ENCODE measurements around the gene PROCR. TPM values are rescaled to one million over a fixed set of nuclear protein-coding genes. Genes with fewer than 3 reads are reported as not detected.
"Not testable (repeated sequence)": the region's sequence is repeated elsewhere in the genome, so short reads cannot be mapped to it uniquely, and the experiment has no call there.

PROCR gene
- total RNA-seq, 1 experiment from 2014 or later: 45.2 TPM

DNA sequence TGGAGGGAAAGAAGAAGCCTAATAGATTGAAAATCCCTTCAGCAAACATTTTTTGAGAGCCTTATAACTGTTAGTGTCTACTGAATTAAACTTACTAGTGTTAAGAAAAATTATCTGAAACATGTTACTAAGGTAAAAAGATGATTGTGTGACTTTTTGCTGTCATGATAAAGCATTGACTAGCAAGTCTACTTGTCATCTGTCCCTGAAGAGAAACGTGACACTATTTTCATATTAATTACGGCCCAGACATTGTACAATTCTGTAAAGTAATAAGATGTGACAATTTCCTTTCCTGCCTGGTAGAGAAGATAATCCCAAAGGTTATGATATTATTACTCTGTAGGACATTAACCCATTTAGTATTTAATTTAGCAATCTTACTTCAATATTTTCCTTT, 15.9 kb upstream of the PROCR start:
- in situ Hi-C loops (cut with HindIII; ENCODE audit: low pct_unique_long_range_greater_than_20kb, low sequenced_read_pairs): no loop called here
- DNase-seq (ENCODE audit: low read depth, low spot score): no peak

DNA sequence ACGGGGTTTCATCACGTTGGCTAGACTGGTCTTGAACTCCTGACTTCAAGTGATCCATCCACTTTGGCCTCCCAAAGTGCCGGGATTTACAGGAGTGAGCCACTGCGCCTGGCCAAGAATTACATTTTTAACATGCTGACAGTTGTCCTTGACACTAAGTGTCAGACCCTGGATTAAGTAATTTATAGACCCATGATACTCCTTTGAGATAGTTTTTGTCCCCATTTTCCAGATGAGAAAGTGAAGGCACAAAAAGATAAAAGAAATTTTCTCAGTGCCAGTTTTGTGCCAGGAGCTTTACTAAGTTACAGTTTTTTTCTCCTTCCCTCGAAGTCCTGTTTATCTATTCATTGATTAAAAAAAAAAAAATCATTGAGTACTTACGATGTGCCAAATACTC, 14.9 kb upstream of the PROCR start:
- DNase-seq (ENCODE audit: low read depth, low spot score): no peak
- in situ Hi-C loops (cut with HindIII; ENCODE audit: low pct_unique_long_range_greater_than_20kb, low sequenced_read_pairs): no loop called here

DNA sequence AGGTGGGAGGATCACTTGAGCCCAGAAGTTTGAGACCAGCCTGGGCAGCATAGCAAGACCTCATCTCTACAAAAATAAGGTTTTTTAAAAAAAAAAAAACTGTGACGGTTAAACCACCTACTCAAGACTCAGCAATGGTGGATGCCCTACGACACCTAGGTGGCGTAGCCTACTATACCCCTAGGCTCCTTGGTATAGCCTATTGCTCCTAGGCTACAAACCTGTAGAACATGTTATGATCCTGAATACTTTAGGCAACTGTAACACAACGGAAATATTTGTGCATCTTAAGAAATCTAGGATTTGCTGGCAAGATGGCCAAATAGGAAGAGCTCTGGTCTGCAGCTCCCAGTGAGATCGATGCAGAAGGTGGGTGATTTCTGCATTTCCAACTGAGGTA, 11.5 kb upstream of the PROCR start:
- DNase-seq (ENCODE audit: low read depth, low spot score); in situ Hi-C loops (cut with HindIII; ENCODE audit: low pct_unique_long_range_greater_than_20kb, low sequenced_read_pairs): not testable (repeated sequence)

DNA sequence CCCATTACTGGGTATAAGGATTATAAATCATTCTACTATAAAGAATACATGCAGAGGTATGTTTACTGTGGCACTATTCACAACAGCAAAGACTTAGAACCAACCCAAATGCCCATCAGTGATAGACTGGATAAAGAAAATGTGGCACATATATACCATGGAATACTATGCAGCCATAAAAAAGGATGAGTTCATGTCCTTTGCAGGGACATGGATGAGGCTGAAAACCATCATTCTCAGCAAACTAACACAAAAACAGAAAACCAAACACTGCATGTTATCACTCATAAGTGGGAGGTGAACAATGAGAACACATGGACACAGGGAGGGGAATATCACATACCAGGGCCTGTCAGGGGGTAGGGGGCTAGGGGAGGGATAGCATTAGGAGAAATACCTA, 7.3 kb upstream of the PROCR start:
- DNase-seq (ENCODE audit: low read depth, low spot score); in situ Hi-C loops (cut with HindIII; ENCODE audit: low pct_unique_long_range_greater_than_20kb, low sequenced_read_pairs): not testable (repeated sequence)

DNA sequence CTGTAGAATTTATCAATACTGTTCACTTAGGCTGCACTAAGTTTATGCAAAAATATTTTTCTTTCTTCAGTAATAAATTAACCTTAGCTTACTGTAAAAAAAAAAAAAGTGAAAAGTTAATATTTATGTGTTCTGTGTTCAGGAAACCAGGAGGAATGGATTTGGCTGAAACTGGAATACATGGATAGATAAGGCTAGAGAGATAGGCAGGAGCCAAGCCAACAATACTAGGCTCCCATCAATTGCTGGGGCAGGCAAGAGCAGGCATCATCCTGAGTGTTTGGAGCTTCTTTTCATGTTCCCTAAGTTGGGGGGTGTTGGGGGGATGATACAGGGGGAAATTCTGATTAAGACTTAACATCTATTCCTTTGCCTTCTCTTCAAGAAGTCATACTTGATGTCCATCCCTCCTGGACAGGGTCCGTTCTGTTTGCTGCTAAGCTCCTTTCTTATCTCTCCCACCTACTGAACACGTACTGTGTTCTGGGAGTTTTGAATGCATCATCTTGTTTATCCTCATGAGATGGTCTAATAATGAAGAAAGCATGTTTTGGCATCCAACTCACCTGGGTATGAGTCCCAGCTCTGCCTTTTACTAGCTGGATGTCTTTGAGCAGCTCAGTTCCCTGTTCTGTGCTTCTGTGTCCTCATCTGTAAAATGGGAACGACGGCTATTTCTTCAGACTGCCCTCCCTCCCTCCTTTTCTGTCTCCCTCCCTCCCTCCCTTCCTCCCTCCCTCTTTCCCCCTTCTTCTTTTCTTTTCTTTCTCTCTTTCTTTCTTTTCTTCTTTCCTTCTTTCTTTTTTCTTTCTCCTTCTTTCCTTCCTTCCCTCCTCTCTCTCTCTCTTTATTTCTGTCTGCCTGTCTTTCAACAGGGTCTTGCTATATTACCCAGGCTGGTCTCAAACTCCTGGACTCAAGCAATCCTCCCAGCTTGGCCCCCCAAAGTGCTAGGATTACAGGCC, 6.4 kb upstream of the PROCR start:
- in situ Hi-C loops (cut with HindIII; ENCODE audit: low pct_unique_long_range_greater_than_20kb, low sequenced_read_pairs): no loop called here
- DNase-seq (ENCODE audit: low read depth, low spot score): no peak

DNA sequence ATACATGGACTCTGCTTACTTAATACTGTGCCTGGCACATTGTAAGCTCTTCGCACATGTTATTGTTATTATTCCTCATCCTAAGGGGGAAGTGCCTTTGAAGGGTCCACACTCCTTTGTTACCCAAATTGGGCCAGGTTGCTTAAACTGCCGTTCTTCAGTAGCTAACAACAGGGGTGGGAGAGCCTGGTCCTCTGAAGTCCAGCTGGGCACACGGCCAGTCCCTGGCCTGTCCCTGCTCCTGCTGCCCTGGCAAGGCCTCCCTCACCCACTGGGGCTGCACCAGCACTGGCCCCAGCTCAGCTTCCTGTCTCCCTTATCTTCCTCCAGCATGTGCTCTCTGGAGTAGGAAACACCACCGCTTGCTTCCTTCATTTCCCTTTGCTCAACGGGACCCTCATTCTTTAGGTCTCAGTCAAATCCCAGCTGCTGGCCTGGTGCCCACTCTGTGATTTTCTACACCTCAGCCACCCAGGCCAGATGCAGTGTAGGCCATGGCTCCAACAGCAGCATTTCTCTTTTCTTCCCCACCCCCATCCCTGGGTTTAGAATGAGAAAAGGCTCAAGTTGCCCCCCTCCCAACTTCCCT, 5.5 kb upstream of the PROCR start:
- in situ Hi-C loops (cut with HindIII; ENCODE audit: low pct_unique_long_range_greater_than_20kb, low sequenced_read_pairs): no loop called here
- DNase-seq (ENCODE audit: low read depth, low spot score): no peak

DNA sequence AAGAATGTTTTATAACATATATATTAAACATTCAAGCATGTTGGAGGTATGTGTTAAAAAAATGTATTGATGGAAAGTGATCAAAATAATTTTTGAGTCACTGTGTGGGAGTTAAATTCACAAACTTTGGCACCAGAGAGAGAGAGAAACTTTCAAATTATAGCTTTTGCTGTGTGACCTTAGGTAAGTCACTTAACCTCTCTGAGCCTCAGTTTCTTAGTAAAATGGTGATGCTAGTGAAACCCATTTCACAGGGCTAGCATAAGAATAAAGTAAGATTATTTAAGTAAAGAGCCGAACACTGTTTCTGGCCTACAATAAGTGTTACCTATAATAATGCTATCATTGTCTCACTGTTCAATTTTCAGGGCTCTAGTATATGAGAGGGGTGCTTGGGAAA, 4.1 kb upstream of the PROCR start:
- in situ Hi-C loops (cut with HindIII; ENCODE audit: low pct_unique_long_range_greater_than_20kb, low sequenced_read_pairs): no loop called here

DNA sequence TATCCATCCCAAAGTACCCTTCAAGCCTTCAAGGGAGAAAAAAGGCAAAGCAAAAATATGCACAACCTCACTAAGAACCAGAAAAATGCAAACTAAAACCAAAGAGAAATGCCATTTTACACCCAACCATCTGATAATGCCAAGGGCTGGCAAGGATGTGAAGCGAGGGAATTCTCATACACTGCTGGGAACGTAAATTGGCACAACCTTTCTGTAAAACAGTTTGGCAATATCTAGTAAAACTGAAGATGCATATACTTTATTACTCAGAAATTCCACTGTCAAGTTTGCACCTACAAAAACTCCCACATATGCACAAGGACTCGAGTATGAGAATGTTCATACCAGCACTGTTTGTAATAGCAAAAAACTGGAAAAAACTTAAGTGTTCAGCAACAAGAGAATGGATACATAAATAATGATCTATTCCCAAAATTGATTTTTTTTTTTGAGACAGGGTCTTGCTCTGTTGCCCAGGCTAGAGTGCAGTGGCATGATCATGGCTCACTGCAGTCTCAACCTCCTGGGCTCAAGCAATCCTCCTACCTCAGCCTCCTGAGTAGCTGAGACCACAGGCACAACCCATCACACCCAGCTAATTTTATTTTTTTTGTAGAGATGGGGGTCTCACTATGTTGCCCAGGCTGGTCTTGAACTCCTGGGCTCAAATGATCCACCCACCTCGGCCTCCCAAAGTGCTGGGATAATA, 3.0 kb upstream of the PROCR start:
- DNase-seq (ENCODE audit: low read depth, low spot score); in situ Hi-C loops (cut with HindIII; ENCODE audit: low pct_unique_long_range_greater_than_20kb, low sequenced_read_pairs): not testable (repeated sequence)

More for the DNA sequence above, 4.1 kb upstream of the PROCR start:
- no peak for DNase-seq (ENCODE audit: low read depth, low spot score)

DNA sequence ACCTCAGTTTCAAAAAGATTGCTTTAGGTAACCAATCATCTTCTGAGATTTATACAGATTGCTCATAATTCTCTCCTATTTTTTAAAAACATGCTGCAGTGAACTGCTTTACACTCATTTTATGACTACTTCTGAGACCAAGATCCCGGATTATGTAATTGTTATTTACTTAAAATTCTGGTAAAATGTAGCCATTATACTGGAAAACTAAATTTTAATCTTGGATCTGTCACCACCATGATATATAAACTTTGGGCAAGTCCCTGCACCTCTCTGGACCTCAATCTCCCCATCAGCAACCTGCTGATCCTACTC, 477 bp upstream of the PROCR start:
- no peak for DNase-seq (ENCODE audit: low read depth, low spot score)
- in situ Hi-C loops (cut with HindIII; ENCODE audit: low pct_unique_long_range_greater_than_20kb, low sequenced_read_pairs): no loop called here

DNA sequence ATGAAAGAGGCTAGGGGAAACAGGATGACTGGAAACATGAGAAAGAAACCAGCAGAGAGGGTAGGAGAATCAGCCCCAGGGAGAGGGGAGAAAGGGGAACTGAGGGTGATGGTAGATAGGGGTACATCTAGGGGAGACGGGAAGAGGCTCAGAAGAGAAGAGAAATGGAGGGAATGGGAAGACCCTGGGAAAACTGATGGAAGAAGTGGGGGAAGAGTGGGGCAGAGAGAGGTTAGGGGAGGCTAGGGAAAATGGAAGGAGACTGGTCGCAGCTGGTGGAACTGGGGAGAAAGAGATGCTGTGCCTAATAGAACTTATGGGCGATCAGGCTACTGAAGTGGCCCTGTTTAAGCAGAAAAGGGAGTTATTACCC, 548 bp downstream of the PROCR start:
- in situ Hi-C loops (cut with HindIII; ENCODE audit: low pct_unique_long_range_greater_than_20kb, low sequenced_read_pairs): no loop called here

DNA sequence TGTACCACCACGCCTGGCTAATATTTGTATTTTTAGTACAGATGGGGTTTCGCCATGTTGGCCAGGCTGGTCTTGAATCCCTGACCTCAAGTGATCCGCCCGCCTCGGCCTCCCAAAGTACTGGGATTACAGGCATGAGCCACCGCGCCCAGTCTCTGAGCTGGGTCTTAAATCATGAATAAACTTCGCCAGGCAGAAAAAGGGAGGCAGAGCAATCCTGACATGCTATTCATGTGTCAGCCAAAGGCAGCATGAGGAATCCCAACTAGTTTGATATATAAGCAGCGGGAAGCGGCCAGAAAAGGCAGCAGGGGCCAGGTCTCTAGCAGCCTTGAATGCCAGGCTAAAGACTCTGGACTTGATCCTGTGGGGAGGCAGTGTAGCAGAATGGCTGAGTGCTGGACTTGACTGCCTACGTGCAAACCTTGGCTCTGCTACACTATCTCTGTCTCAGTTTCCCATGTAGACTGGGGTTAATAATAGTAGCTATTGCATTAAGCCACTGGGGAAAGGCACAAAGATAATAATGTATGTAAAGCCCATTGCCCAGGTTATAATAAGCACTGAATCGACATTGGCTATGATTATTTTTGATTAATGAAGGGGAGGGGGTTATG, 1.8 kb downstream of the PROCR start:
- DNase-seq (ENCODE audit: low read depth, low spot score): no peak
- in situ Hi-C loops (cut with HindIII; ENCODE audit: low pct_unique_long_range_greater_than_20kb, low sequenced_read_pairs): no loop called here

More for the DNA sequence above, 548 bp downstream of the PROCR start:
- DNase-seq (ENCODE audit: low read depth, low spot score): no peak

DNA sequence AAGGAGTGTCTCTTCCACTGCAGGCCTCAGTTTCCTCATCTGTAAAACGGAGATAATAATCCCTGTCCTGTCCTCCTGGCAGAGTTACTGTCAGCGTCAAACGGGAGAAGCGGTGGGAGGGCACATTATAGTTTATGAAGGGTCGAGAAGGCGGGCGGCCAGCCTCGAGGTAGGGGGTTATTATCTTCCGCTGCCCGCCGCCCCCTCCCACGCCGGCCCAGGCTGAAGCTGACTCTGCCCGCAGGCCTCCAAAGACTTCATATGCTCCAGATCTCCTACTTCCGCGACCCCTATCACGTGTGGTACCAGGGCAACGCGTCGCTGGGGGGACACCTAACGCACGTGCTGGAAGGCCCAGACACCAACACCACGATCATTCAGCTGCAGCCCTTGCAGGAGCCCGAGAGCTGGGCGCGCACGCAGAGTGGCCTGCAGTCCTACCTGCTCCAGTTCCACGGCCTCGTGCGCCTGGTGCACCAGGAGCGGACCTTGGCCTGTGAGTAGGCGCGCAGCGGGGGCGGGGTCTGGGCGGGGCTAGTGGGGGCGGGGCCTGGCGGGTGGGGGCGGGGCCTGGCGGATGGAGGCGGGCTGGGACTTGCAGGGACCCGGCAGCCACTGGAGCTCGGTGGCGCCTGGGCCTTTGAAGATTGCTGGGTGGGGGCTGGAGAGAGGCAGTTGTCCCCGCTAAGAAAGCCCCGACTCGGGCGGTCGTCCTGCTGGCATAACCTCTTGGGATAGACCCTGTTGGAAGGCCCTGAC, 2.8 kb downstream of the PROCR start:
- no peak for DNase-seq (ENCODE audit: low read depth, low spot score)
- in situ Hi-C loops (cut with HindIII; ENCODE audit: low pct_unique_long_range_greater_than_20kb, low sequenced_read_pairs): no loop called here

DNA sequence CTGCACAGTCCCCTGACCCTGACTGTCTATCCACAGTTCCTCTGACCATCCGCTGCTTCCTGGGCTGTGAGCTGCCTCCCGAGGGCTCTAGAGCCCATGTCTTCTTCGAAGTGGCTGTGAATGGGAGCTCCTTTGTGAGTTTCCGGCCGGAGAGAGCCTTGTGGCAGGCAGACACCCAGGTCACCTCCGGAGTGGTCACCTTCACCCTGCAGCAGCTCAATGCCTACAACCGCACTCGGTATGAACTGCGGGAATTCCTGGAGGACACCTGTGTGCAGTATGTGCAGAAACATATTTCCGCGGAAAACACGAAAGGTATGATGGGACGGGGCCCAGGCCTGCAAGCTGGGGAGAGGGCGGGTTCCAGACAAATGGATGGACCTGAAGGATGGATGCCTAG, 4.3 kb downstream of the PROCR start:
- in situ Hi-C loops (cut with HindIII; ENCODE audit: low pct_unique_long_range_greater_than_20kb, low sequenced_read_pairs): no loop called here

DNA sequence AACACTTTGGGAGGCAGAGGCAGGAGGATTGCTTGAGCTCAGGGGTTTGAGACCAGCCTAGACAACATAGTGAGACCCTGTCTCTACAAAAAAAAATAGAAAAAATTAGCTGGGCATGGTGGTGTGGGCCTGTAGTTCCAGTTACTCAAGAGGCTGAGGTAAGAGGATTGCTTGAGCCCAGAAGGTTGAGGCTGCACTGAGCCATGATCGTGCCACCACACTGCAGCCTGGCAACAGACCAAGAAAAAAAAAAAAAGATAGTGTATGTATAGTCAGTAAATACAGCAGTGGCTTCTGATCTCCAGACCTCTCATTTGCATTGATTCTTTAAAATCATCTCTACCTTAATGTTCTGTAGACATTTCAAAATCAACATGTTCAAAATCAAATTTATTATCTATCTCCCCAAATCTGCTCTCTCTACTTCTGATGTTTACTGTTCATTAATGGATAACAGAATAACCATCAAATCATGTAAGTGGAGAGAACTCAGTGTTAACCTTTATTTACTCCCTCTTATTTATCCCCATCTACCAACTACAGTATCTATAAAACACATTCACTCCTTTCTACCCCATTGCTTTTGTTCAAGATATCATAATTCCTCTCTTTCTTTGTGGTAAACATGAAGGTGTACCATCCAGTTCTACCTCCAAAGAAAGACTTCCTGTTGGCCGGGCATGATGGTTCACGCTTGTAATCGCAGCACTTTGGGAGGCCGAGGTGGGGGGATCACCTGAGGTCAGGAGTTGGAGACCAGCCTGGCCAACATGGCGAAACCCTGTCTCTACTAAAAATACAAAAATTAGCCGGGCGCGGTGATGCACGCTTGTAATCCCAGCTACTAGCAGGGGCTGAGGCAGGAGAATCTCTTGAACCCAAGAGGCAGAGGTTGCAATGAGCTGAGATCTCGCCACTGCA, 7.7 kb downstream of the PROCR start:
- DNase-seq (ENCODE audit: low read depth, low spot score): no peak
- in situ Hi-C loops (cut with HindIII; ENCODE audit: low pct_unique_long_range_greater_than_20kb, low sequenced_read_pairs): no loop called here

More for the DNA sequence above, 4.3 kb downstream of the PROCR start:
- no peak for DNase-seq (ENCODE audit: low read depth, low spot score)

DNA sequence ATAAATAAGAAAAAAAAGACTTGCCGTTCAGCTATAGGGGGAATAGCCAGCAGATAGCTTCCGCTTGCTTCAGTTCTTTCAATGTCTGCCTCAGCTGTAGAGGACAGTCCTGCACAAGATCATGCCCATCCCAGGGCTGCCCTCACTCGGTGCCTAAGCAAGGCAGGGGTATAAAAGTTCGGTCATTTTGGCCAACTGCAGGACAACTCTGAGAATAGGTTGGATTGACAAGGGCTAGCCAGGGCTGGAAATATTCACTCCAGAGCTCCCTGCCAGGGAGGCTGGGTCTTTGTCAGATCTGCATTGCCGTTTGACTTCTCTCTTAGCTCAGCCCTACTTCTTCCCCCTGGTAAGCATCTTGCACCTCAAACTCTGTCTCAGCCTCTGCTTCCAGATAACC, 8.4 kb downstream of the PROCR start:
- in situ Hi-C loops (cut with HindIII; ENCODE audit: low pct_unique_long_range_greater_than_20kb, low sequenced_read_pairs): no loop called here
- no peak for DNase-seq (ENCODE audit: low read depth, low spot score)

DNA sequence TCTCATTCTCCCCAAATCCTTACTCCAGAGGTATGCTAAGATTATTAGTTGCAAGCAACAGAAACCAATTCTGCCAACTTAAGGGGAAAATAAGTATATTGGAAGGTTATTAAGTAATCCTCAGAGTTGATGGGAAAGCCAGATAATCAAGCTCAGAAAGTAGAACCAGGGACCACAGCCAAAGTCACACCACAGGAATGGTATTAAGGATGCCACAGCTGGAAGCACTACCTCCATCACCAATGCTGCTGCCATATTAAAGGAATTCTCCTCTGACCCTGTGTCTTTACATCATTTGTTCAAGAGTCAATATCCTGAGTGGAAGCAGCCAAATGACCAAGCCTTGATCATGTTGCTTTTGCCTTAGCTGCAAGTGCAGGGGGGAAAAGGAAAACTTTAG, 9.9 kb downstream of the PROCR start:
- in situ Hi-C loops (cut with HindIII; ENCODE audit: low pct_unique_long_range_greater_than_20kb, low sequenced_read_pairs): no loop called here
- no peak for DNase-seq (ENCODE audit: low read depth, low spot score)
